Activated CD4-positive, CD25-positive, alpha-beta regulatory T cell treated with anti-CD3 and anti-CD28 coated beads, Interleukin-2, amount 50 U/mL, for 16 hours (primary cell): ENCODE measurements around the gene FAM168B.

ENCODE experiments used
- DNase-seq: peaks from one replicate; pipeline ENCODE4 v3.0.0-alpha.2; 2020; ENCODE audit warnings: low read depth, low spot score

FAM168B gene

DNA sequence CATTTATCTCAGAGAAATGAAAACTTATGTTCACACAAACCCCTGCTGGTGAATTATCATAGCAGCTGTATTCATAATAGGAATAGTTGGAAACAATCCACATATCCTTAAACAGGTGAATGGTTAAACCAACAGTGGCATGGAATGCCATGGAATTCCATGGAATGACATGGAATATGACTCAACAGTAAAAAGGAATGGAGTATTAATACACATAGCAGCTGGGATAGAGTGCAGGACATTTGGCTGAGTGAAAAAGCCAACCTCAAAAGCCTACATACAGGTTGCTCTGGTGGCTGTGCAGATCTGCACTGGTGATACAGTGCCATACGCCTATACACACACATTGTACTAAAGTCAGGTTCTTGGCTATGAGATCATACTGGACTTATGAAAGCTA, 69.5 kb downstream of the FAM168B start:
- no peak for DNase-seq

DNA sequence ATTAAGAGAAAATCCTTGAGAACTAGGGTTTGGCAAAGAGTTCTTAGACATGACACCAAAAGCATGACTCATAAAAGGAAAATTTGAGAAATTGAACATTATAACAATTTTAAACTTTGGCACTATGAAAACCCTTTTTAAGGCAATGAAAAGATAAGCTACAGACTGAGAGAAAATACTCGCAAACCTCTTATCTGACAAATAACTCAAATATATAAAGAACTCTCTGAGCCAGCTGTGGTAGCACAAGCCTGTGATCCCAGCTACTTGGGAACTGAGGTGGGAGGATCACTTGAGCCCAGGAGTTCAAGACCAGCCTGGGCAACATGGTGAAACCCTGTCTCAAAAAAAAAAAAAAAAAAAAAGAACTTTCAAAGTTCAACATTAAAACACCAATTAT, 70.5 kb downstream of the FAM168B start:
- DNase-seq, result no peak

DNA sequence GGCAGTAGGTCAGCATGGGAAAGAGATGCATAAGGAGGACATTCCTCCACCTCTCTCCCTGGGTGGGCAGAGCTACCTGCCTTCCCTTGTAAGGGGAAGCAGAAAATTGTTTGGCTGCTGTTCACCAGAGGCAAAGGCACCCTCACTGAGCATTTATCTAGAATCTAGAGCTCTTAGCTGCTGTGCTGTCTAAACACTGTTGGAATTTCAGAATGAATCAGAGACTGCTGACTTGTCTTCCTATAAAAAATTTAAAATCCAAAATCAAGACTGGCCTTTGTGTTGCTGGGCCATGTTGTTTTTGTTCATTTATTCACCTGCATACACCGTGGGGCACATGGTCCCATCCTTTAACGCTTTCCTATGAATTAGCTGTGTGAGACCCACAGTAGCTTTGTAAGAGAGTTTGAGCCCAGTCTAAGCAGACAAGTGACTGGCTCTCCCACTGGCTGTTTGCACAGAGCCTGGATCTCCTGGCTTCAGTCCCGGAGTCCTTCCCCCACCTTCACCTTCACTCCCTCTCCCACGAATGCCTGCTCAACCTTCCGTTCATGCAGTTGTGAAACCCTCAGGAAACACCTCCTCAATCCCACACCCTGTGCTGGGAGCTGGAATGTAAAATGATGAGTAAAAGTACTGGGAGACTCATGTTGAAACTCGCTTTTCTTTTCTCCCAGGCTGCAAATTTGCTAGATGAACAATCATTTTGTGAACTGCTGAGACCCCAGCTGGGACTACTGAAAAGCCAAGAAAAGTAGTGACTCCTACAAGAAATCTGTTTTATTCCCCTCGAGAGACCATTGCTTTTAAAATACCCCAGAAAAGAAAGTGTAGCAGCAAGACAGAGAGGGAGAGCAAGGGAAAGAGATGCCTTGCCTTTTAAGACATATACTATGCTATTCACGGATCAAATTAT, 76.2 kb downstream of the FAM168B start:
- DNase-seq, result no peak

- no peak for DNase-seq
These were observed 77.5 kb downstream of the FAM168B start for GRCh38 chr2:131015764-131016163.

DNA sequence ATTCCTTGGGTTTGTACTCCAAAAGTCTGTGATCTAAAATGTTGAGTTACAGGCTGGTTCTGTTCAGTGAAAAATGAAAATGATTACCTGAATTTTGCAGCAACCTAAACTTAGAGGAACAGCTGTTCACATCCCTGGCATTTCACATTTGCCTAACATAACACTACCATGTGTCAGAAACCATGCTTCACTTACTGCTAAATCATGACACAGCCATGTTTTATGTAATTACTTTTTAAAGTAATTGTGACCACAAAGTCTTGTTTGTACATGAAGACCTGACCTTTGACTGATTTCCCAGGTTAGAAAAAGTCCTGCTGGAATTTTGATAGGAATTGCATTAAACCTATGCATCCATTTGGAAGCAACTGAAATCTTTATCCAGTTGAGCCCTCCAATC, 79.1 kb downstream of the FAM168B start:
- DNase-seq, result no peak

DNA sequence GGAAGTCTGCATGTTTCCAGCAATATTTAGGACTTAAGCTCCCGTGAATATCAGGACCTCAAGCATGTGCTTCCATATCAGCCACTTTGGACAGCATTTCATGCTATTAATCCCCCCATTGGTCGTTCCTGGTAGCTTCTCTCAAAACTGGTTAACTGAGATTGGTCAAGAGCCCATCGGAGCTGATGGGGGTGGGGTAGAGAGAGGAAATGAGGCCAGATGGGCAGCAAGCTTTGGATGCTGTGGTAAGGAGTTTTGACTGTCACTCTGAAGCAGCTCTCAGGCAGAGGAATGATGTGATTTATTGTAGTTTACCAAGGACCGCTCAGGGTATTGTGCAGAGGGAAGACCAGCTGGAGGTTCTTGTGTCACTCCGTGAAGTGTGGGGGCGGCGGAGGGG, 81.8 kb downstream of the FAM168B start:
- DNase-seq, result no peak

DNA sequence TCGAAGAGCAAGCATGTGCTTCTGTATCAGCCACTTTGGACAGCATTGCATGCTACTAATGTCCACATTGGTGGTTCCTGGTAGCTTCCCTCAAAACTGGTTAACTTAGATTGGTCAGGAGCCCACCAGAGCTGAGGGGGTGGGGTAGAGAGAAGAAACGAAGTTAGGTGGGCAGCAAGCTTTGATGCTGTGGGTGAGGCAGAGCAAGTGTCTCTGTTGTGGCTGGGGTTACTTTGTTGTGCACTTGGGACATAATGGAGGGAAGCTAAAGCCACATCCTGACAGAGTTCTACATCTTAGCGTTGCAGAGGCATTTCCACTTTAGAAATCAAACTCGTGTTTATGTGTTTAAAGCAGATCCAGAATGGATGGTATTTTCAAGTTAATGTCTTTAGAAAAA, 82.7 kb downstream of the FAM168B start:
- DNase-seq, result no peak

GRCh38 chr2:131009713-131010475, 83.4 kb downstream of the FAM168B start:
- no peak for DNase-seq

GRCh38 chr2:131008967-131009366, 84.3 kb downstream of the FAM168B start:
- DNase-seq, result no peak

- DNase-seq, result no peak
These were observed 86.7 kb downstream of the FAM168B start for GRCh38 chr2:131006561-131006960.

GRCh38 chr2:131005216-131005935, 87.9 kb downstream of the FAM168B start:
- no peak for DNase-seq

GRCh38 chr2:131004446-131005209, 88.6 kb downstream of the FAM168B start:
- DNase-seq, result no peak

DNA sequence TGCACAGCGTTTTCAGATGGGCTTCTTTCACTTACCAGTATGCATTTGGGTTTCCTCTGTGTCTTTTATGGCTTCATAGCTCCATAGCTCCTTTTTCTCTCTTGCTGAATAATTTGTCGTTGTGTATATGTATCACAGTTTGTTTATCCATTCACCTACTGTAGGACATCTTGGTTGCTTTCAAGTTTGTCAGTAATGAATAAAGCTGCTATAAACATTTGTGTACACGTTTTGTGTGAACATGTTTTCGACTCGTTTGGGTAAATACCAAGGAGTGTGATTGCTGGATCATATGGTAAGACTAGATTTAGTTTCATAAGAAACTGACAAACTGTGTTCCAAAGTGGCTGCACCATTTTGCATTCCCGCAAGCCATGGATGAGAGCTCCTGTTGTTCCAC, 94.7 kb downstream of the FAM168B start:
- DNase-seq, result no peak
